T-cell (primary cell): ENCODE data around the gene SEMA4G. TPM values are rescaled to one million over a fixed set of nuclear protein-coding genes. Genes with fewer than 3 reads are reported as not detected.

Source experiments
- ATAC-seq, 4 experiments: fragments of 200-7000 bp in 3 of 4; fragments of 150-1000 bp in 1 of 4; cut with Tn5 transposase; replicated peaks in 1 of 4; 1 replicate in 3 of 4; 2 replicates in 1 of 4; pipeline ENCODE4 v1.10.0; 2021; ENCODE audit warnings: moderate library complexity in 3 of 4, mild to moderate bottlenecking in 2 of 4, moderate number of reproducible peaks in 1 of 4
- CTCF ChIA-PET, 2 donors: fragments of 300-600 bp; sonication (Branson Sonifier 250); formaldehyde crosslinking; loops; one replicate each; lab custom pipeline; 2022; ENCODE audit warnings: antibody characterized with exemption in 2 of 2; lab: Charles Lee
- POLR2A ChIA-PET, 2 donors: fragments of 300-600 bp; sonication (Branson Sonifier 250); formaldehyde crosslinking; loops; one replicate each; lab custom pipeline; 2022; ENCODE audit warnings: antibody characterized with exemption in 2 of 2; lab: Charles Lee
- DNase-seq, 35 experiments: peaks; one replicate each; pipeline versions ENCODE4 v3.0.0 to v3.0.0-alpha.2; 2013 to 2023
- H3K27ac ChIP-seq: one replicate; pipeline ENCODE4 v1.5.1; 2013; ENCODE audit warnings: low read length
- H3K27me3 ChIP-seq, 2 experiments: replicated peaks in 1 of 2; 1 replicate in 1 of 2; 2 replicates in 1 of 2; pipeline versions ENCODE4 v1.6.1 to v1.7.0; 2013; ENCODE audit warnings: low read length in 1 of 2, mixed read lengths in 1 of 2; ENCODE audit not compliant: control insufficient read depth in 2 of 2, insufficient read depth in 2 of 2; ENCODE audit errors: extremely low read depth in 1 of 2
- H3K36me3 ChIP-seq, 2 donors: 1 replicate in 1 of 2; 2 replicates in 1 of 2; pipeline versions ENCODE4 v1.6.1 to v1.7.0; 2013; ENCODE audit warnings: low read length in 1 of 2; ENCODE audit not compliant: control insufficient read depth in 2 of 2, insufficient read depth in 1 of 2; ENCODE audit errors: extremely low read depth in 1 of 2
- H3K4me1 ChIP-seq, 2 experiments: 1 replicate in 1 of 2; 2 replicates in 1 of 2; pipeline versions ENCODE4 v1.6.1 to v1.7.0; 2013; ENCODE audit warnings: low read length in 2 of 2, mixed read lengths in 1 of 2; ENCODE audit not compliant: insufficient read depth in 2 of 2, control insufficient read depth in 1 of 2; ENCODE audit errors: extremely low read depth in 1 of 2
- H3K4me3 ChIP-seq, 2 donors: 1 replicate in 1 of 2; 2 replicates in 1 of 2; pipeline versions ENCODE4 v1.5.1 to v1.7.0; 2013; ENCODE audit warnings: mild to moderate bottlenecking in 2 of 2, low read length in 1 of 2, moderate library complexity in 1 of 2; ENCODE audit not compliant: control insufficient read depth in 1 of 2; ENCODE audit errors: extremely low read depth in 1 of 2
- H3K9me3 ChIP-seq: 2 replicates; pipeline ENCODE4 v1.7.0; 2013
- H3K27ac Mint-ChIP-seq, 2 donors: one replicate each; pipeline ENCODE4 v1.8.0; 2020 to 2021; ENCODE audit warnings: mild to moderate bottlenecking in 2 of 2, mixed read lengths in 2 of 2
- H3K27me3 Mint-ChIP-seq, 2 donors: one replicate each; pipeline ENCODE4 v1.8.0; 2021 to 2022; ENCODE audit warnings: mixed read lengths in 2 of 2
- H3K36me3 Mint-ChIP-seq: one replicate; pipeline ENCODE4 v1.8.0; 2021; ENCODE audit warnings: mixed read lengths
- H3K4me1 Mint-ChIP-seq, 3 donors: one replicate each; pipeline ENCODE4 v1.8.0; 2020 to 2022; ENCODE audit warnings: mixed read lengths in 3 of 3, mild to moderate bottlenecking in 1 of 3
- H3K4me3 Mint-ChIP-seq, 3 donors: one replicate each; pipeline ENCODE4 v1.8.0; 2020 to 2022; ENCODE audit warnings: mild to moderate bottlenecking in 3 of 3, mixed read lengths in 3 of 3, moderate library complexity in 3 of 3
- H3K9me3 Mint-ChIP-seq, 3 donors: one replicate each; pipeline ENCODE4 v1.8.0; 2020 to 2022; ENCODE audit warnings: mixed read lengths in 3 of 3
- WGBS: methylation state at CpG from one replicate; pipeline ENCODE4 v1.1.5; 2013; ENCODE audit warnings: missing lambda C conversion rate; ENCODE audit not compliant: insufficient coverage; 5-methylcytosine and 5-hydroxymethylcytosine counted together
- total RNA-seq, 35 experiments: library from RNA in 6 of 35; stranded (reverse) in 6 of 35; fragments of 120-200 nt in 1 of 35; gene quantifications; one replicate each; pipeline versions ENCODE4 v1.2.1 to v1.2.4 and lab custom pipeline; 2013 to 2026

Gene SEMA4G
- total RNA-seq, 5 donors from 2014 or later (not counting 1 experiment from before 2014, with no cell fraction given) = 1.1 to 2.8 (median 1.4) TPM

- Mint-ChIP-seq H3K9me3 (no peaks in the 10 kb centered on the region), H3K4me3 (no peak overlapping the region), H3K27ac (no peak overlapping the region), H3K36me3 (peaks cover 3% of the 10 kb centered on the region), H3K4me1 (peaks cover 10 to 19% (median 14%) of the 10 kb centered on the region in 3 donors), H3K27me3 (peaks cover 3 to 9% of the 10 kb centered on the region in 2 donors)
- DNase-seq = no peak
- peaks cover 0 to 12% of the 10 kb centered on the region in 2 experiments for H3K27me3 ChIP-seq
- H3K36me3 ChIP-seq = peaks cover 0 to 3% of the 10 kb centered on the region in 2 donors
- H3K27ac ChIP-seq = no peak overlapping the region
- CTCF ChIA-PET = no interaction called here
- 94% methylated on average over 16 of the region's 22 CpGs for WGBS
- no peak overlapping the region for H3K4me3 ChIP-seq
- no peaks in the 10 kb centered on the region for H3K9me3 ChIP-seq
- no peak for ATAC-seq
- POLR2A ChIA-PET = no interaction called here
- H3K4me1 ChIP-seq = peaks cover 0 to 18% of the 10 kb centered on the region in 2 experiments
Observed at GRCh38 chr10:101010329-101010728, 41.0 kb downstream of the SEMA4G start.

- Mint-ChIP-seq H3K4me3 (no peak overlapping the region), H3K27me3 (peaks cover 14 to 21% of the 10 kb centered on the region in 2 donors), H3K9me3 (no peaks in the 10 kb centered on the region), H3K36me3 (no peaks in the 10 kb centered on the region), H3K4me1 (peaks cover 10 to 20% (median 14%) of the 10 kb centered on the region in 3 donors), H3K27ac (no peak overlapping the region)
- Histone ChIP-seq H3K27me3 (peaks cover 0 to 27% of the 10 kb centered on the region in 2 experiments), H3K36me3 (no peaks in the 10 kb centered on the region), H3K4me3 (no peak overlapping the region), H3K27ac (no peak overlapping the region), H3K9me3 (no peaks in the 10 kb centered on the region), H3K4me1 (peaks cover 0 to 18% of the 10 kb centered on the region in 2 experiments)
- ChIA-PET POLR2A (interaction anchor here in 1 of 2 donors (0.6 kb wide), 1 partner anchor 1108 kb away, joined by 6 read pairs; no protein-coding TSS in a partner anchor), CTCF (interaction anchor here in 1 of 2 donors (1.1 kb wide), 1 partner anchor 18 kb away, joined by 3 read pairs; no protein-coding TSS in a partner anchor)
- 81% methylated on average over 10 of the region's 22 CpGs for WGBS
- ATAC-seq = no peak
- no peak for DNase-seq
Observed at GRCh38 chr10:101011517-101012423, 42.5 kb downstream of the SEMA4G start.

- H3K27me3 Mint-ChIP-seq = peaks cover 23 to 31% of the 10 kb centered on the region in 2 donors
- WGBS = 31% methylated on average over 4 of the region's 14 CpGs
- Histone ChIP-seq H3K4me3 (no peak overlapping the region), H3K4me1 (peaks cover 0 to 18% of the 10 kb centered on the region in 2 experiments), H3K36me3 (no peaks in the 10 kb centered on the region), H3K27ac (no peak overlapping the region), H3K27me3 (peaks cover 0 to 36% of the 10 kb centered on the region in 2 experiments), H3K9me3 (no peaks in the 10 kb centered on the region)
- peaks cover 10 to 20% (median 14%) of the 10 kb centered on the region in 3 donors for H3K4me1 Mint-ChIP-seq
- ChIA-PET CTCF (no interaction called here), POLR2A (no interaction called here)
- no peaks in the 10 kb centered on the region for H3K9me3 Mint-ChIP-seq
- H3K36me3 Mint-ChIP-seq = no peaks in the 10 kb centered on the region
- ATAC-seq = peak; percentile 80 to 90 (median 85)
- H3K27ac Mint-ChIP-seq = peak overlapping the region in 1 of 2 donors; percentile 7
- H3K4me3 Mint-ChIP-seq = no peak overlapping the region
- DNase-seq = peak; percentile 37 to 84 (median 62)
Observed at GRCh38 chr10:101012525-101013364, 43.4 kb downstream of the SEMA4G start.

- H3K4me3 ChIP-seq = no peak overlapping the region
- Mint-ChIP-seq H3K4me3 (no peak overlapping the region), H3K27ac (peak overlapping the region in 1 of 2 donors; percentile 7), H3K9me3 (no peaks in the 10 kb centered on the region), H3K27me3 (peaks cover 28 to 32% of the 10 kb centered on the region in 2 donors), H3K36me3 (no peaks in the 10 kb centered on the region), H3K4me1 (peaks cover 10 to 21% (median 16%) of the 10 kb centered on the region in 3 donors)
- no peaks in the 10 kb centered on the region for H3K9me3 ChIP-seq
- no peaks in the 10 kb centered on the region for H3K36me3 ChIP-seq
- ATAC-seq (no peak), DNase-seq (no peak)
- POLR2A ChIA-PET = no interaction called here
- CTCF ChIA-PET = interaction anchor here (0.6 to 1.5 kb wide), 8 partner anchors 14 to 1986 kb away, joined by 3 to 7 read pairs (median 5); partner anchors contain the start of gene LZTS2 (in 1 of the 2)
- H3K27me3 ChIP-seq = peaks cover 0 to 43% of the 10 kb centered on the region in 2 experiments
- WGBS = 58% methylated on average over 8 of the region's 9 CpGs
- H3K27ac ChIP-seq = no peak overlapping the region
- H3K4me1 ChIP-seq = peaks cover 0 to 18% of the 10 kb centered on the region in 2 experiments
Observed at GRCh38 chr10:101013365-101013825, 44.1 kb downstream of the SEMA4G start.

GRCh38 chr10:101014230-101014884, 45.1 kb downstream of the SEMA4G start:
- H3K9me3 Mint-ChIP-seq = no peaks in the 10 kb centered on the region
- CTCF ChIA-PET = interaction anchor here (0.5 to 3.2 kb wide), 23 partner anchors 10 to 1985 kb away, joined by 3 to 25 read pairs (median 4); partner anchors contain the start of genes LZTS2 (in 1 of the 2), PDZD7 (in 1 of the 2) and SFXN3 (in 1 of the 2)
- peak; percentile 51 to 72 (median 63) for ATAC-seq
- peaks cover 12 to 23% (median 19%) of the 10 kb centered on the region in 3 donors for H3K4me1 Mint-ChIP-seq
- DNase-seq = peak in 34 of 35 experiments; percentile 31 to 82 (median 66)
- 16% methylated on average over 5 of the region's 11 CpGs for WGBS
- Histone ChIP-seq H3K4me3 (no peak overlapping the region), H3K27ac (no peak overlapping the region), H3K27me3 (peaks cover 0 to 52% of the 10 kb centered on the region in 2 experiments), H3K36me3 (no peaks in the 10 kb centered on the region), H3K4me1 (peaks cover 0 to 27% of the 10 kb centered on the region in 2 experiments), H3K9me3 (no peaks in the 10 kb centered on the region)
- POLR2A ChIA-PET = interaction anchor here in 1 of 2 donors (1.1 kb wide), 1 partner anchor 17 kb away, joined by 3 read pairs; the partner anchor contains the start of genes PDZD7 and SFXN3
- no peak overlapping the region for H3K27ac Mint-ChIP-seq
- peaks cover 31 to 35% of the 10 kb centered on the region in 2 donors for H3K27me3 Mint-ChIP-seq
- H3K36me3 Mint-ChIP-seq = no peaks in the 10 kb centered on the region
- no peak overlapping the region for H3K4me3 Mint-ChIP-seq
